Spleen (tissue), 7 donors: ENCODE data around the gene EDN1.

Source experiments
- POLR2A ChIP-seq, 3 donors: fragments of 450-650 bp; IDR thresholded peaks; one replicate each; pipeline ENCODE4 v1.5.1; 2017; ENCODE audit warnings: antibody characterized with exemption in 3 of 3, mild to moderate bottlenecking in 1 of 3
- POLR2AphosphoS5 ChIP-seq, 3 donors: sonication (generic); formaldehyde crosslinking; IDR thresholded peaks; one replicate each; pipeline ENCODE4 v1.5.1; 2017; ENCODE audit warnings: antibody characterized with exemption in 3 of 3
- TF ChIP-seq, protein P1 (sequence below), 11 experiments: fragments of 200-600 bp in 7 of 11; fragments of 450-650 bp in 4 of 11; sonication (generic) in 4 of 11; IDR thresholded peaks in 8 of 11; conservative IDR thresholded peaks in 3 of 11; 1 replicate in 7 of 11; 2 replicates in 4 of 11; pipeline versions ENCODE4 v1.4.0 to v1.8.0; 2016 to 2021; ENCODE audit warnings: antibody characterized with exemption in 11 of 11, inconsistent platforms in 4 of 11, mild to moderate bottlenecking in 1 of 11
- donor health status: DM: no; HTN: no; CAD: no; lungs with moderate emphysema.
- donor health status: DM: no; HTN: no; CAD: no.
- donor health status: DM: no; HTN: no; CAD: no.

DNA sequence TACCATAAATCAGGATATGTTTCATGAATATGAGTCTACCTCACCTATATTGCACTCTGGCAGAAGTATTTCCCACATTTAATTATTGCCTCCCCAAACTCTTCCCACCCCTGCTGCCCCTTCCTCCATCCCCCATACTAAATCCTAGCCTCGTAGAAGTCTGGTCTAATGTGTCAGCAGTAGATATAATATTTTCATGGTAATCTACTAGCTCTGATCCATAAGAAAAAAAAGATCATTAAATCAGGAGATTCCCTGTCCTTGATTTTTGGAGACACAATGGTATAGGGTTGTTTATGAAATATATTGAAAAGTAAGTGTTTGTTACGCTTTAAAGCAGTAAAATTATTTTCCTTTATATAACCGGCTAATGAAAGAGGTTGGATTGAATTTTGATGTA is 6.4 kb downstream of the EDN1 start:
- TF ChIP-seq, protein P1, sequence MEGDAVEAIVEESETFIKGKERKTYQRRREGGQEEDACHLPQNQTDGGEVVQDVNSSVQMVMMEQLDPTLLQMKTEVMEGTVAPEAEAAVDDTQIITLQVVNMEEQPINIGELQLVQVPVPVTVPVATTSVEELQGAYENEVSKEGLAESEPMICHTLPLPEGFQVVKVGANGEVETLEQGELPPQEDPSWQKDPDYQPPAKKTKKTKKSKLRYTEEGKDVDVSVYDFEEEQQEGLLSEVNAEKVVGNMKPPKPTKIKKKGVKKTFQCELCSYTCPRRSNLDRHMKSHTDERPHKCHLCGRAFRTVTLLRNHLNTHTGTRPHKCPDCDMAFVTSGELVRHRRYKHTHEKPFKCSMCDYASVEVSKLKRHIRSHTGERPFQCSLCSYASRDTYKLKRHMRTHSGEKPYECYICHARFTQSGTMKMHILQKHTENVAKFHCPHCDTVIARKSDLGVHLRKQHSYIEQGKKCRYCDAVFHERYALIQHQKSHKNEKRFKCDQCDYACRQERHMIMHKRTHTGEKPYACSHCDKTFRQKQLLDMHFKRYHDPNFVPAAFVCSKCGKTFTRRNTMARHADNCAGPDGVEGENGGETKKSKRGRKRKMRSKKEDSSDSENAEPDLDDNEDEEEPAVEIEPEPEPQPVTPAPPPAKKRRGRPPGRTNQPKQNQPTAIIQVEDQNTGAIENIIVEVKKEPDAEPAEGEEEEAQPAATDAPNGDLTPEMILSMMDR (IDR thresholded peaks at IDR 0.05 in 8 of 11, conservative IDR thresholded peaks at IDR 0.05 in 3 of 11) = no peak
- TF ChIP-seq POLR2AphosphoS5 (IDR thresholded peaks at IDR 0.05) = no peak
- TF ChIP-seq POLR2A (IDR thresholded peaks at IDR 0.05) = no peak
